H9 (cell line): ENCODE measurements around the gene DHRS2. TPM values are rescaled to one million over a fixed set of nuclear protein-coding genes. Genes with fewer than 3 reads are reported as not detected.

ENCODE experiments used
- DNase-seq: peaks from one replicate; pipeline ENCODE4 v3.0.0-alpha.2; 2017
- H2AFZ ChIP-seq: one replicate; pipeline ENCODE4 v1.6.1; 2013; ENCODE audit warnings: mild to moderate bottlenecking, low read length, control low read depth, moderate library complexity
- H2AK5ac ChIP-seq: 2 replicates; pipeline ENCODE4 v1.6.1; 2013; ENCODE audit warnings: low read length, control low read depth, mixed read lengths; ENCODE audit not compliant: insufficient read length
- H2BK120ac ChIP-seq: one replicate; pipeline ENCODE4 v1.6.1; 2013; ENCODE audit warnings: low read depth, mild to moderate bottlenecking, low read length, control low read depth, inconsistent platforms; ENCODE audit not compliant: poor library complexity, severe bottlenecking
- H2BK12ac ChIP-seq: 2 replicates; pipeline ENCODE4 v1.6.1; 2013; ENCODE audit warnings: low read length, control low read depth, mixed read lengths, low read depth; ENCODE audit not compliant: insufficient read length
- H2BK15ac ChIP-seq: 2 replicates; pipeline ENCODE4 v1.6.1; 2013; ENCODE audit warnings: low read depth, low read length, control low read depth
- H2BK20ac ChIP-seq: one replicate; pipeline ENCODE4 v1.6.1; 2013; ENCODE audit warnings: low read depth, mild to moderate bottlenecking, low read length, control low read depth, inconsistent platforms; ENCODE audit not compliant: poor library complexity, severe bottlenecking
- H2BK5ac ChIP-seq: 2 replicates; pipeline ENCODE4 v1.6.1; 2013; ENCODE audit warnings: low read length, control low read depth, mixed read lengths; ENCODE audit not compliant: insufficient read length
- H3K14ac ChIP-seq: 2 replicates; pipeline ENCODE4 v1.6.1; 2013; ENCODE audit warnings: low read length, control low read depth; ENCODE audit not compliant: insufficient read depth
- H3K18ac ChIP-seq: 2 replicates; pipeline ENCODE4 v1.6.1; 2013; ENCODE audit warnings: low read depth, mild to moderate bottlenecking, mixed read lengths, low read length, control low read depth; ENCODE audit not compliant: insufficient read length
- H3K23ac ChIP-seq: 2 replicates; pipeline ENCODE4 v1.6.1; 2013; ENCODE audit warnings: low read length, control low read depth, mixed read lengths, low read depth; ENCODE audit not compliant: insufficient read length
- H3K23me2 ChIP-seq: 2 replicates; pipeline ENCODE4 v1.6.1; 2013; ENCODE audit warnings: low read depth, mild to moderate bottlenecking, mixed read lengths, low read length, control low read depth; ENCODE audit not compliant: insufficient read length, poor library complexity, severe bottlenecking
- H3K27ac ChIP-seq: 2 replicates; pipeline ENCODE4 v1.5.1; 2013; ENCODE audit warnings: low read length, control low read depth, mixed read lengths, low read depth; ENCODE audit not compliant: insufficient read length
- H3K27me3 ChIP-seq: 2 replicates; pipeline ENCODE4 v1.6.1; 2013; ENCODE audit warnings: low read length, control low read depth, inconsistent platforms; ENCODE audit not compliant: insufficient read depth
- H3K4ac ChIP-seq: 2 replicates; pipeline ENCODE4 v1.6.1; 2013; ENCODE audit warnings: low read depth, mild to moderate bottlenecking, control low read depth, inconsistent platforms, low read length, moderate library complexity
- H3K4me1 ChIP-seq: 2 replicates; pipeline ENCODE4 v1.6.1; 2013; ENCODE audit warnings: low read length, control low read depth, inconsistent platforms; ENCODE audit not compliant: insufficient read depth
- H3K4me2 ChIP-seq: 2 replicates; pipeline ENCODE4 v1.6.1; 2013; ENCODE audit warnings: low read length, control low read depth, mixed read lengths; ENCODE audit not compliant: insufficient read length, insufficient read depth
- H3K56ac ChIP-seq: 2 replicates; pipeline ENCODE4 v1.6.1; 2013; ENCODE audit warnings: low read depth, mild to moderate bottlenecking, mixed read lengths, low read length, control low read depth; ENCODE audit not compliant: insufficient read length
- H3K79me1 ChIP-seq: 2 replicates; pipeline ENCODE4 v1.6.1; 2013; ENCODE audit warnings: low read depth, mild to moderate bottlenecking, moderate library complexity, low read length, control low read depth, inconsistent platforms; ENCODE audit not compliant: insufficient read depth, poor library complexity, severe bottlenecking
- H3K79me2 ChIP-seq: 2 replicates; pipeline ENCODE4 v1.6.1; 2013; ENCODE audit warnings: low read length, control low read depth, inconsistent platforms; ENCODE audit not compliant: insufficient read depth
- H3K9ac ChIP-seq: 2 replicates; pipeline ENCODE4 v1.6.1; 2013; ENCODE audit warnings: low read length, control low read depth, mixed read lengths; ENCODE audit not compliant: insufficient read length; ENCODE audit errors: extremely low read depth
- H3K9me3 ChIP-seq: one replicate; pipeline ENCODE4 v1.6.1; 2013; ENCODE audit warnings: low read depth, low read length, inconsistent platforms; ENCODE audit not compliant: control insufficient read depth
- H3T11ph ChIP-seq: one replicate; pipeline ENCODE4 v1.6.1; 2013; ENCODE audit warnings: mild to moderate bottlenecking, low read length, control low read depth, inconsistent platforms
- H4K20me1 ChIP-seq: one replicate; pipeline ENCODE4 v1.6.1; 2013; ENCODE audit not compliant: control insufficient read depth, insufficient read length, insufficient read depth
- H4K5ac ChIP-seq: 2 replicates; pipeline ENCODE4 v1.6.1; 2013; ENCODE audit warnings: low read depth, mild to moderate bottlenecking, mixed read lengths, low read length, control low read depth; ENCODE audit not compliant: insufficient read length
- H4K8ac ChIP-seq: replicated peaks from 2 replicates; pipeline ENCODE4 v1.6.1; 2013; ENCODE audit warnings: low read length, control low read depth, mixed read lengths, low read depth; ENCODE audit not compliant: insufficient read length
- H4K91ac ChIP-seq: 2 replicates; pipeline ENCODE4 v1.6.1; 2013; ENCODE audit warnings: low read depth, mild to moderate bottlenecking, moderate library complexity, mixed read lengths, low read length, control low read depth; ENCODE audit not compliant: insufficient read length
- H3K27ac Mint-ChIP-seq, 3 experiments: 2 replicates in 2 of 3; 3 replicates in 1 of 3; pipeline ENCODE4 v1.8.0; 2020 to 2021; ENCODE audit warnings: mixed read lengths in 3 of 3, mild to moderate bottlenecking in 1 of 3, moderate library complexity in 1 of 3
- H3K27me3 Mint-ChIP-seq: 2 replicates; pipeline ENCODE4 v1.8.0; 2021; ENCODE audit warnings: low read depth, mild to moderate bottlenecking, moderate library complexity, mixed read lengths
- H3K36me3 Mint-ChIP-seq, 3 experiments: 2 replicates in 2 of 3; 3 replicates in 1 of 3; pipeline ENCODE4 v1.8.0; 2020 to 2021; ENCODE audit warnings: low read depth in 3 of 3, mixed read lengths in 3 of 3; ENCODE audit not compliant: insufficient read depth in 1 of 3
- H3K4me1 Mint-ChIP-seq, 2 experiments: 2 replicates each; pipeline ENCODE4 v1.8.0; 2020; ENCODE audit warnings: mixed read lengths in 2 of 2
- H3K4me3 Mint-ChIP-seq, 2 experiments: 2 replicates in 1 of 2; 3 replicates in 1 of 2; pipeline ENCODE4 v1.8.0; 2020 to 2021; ENCODE audit warnings: mild to moderate bottlenecking in 2 of 2, mixed read lengths in 2 of 2, moderate library complexity in 1 of 2
- H3K9me3 Mint-ChIP-seq, 2 experiments: 2 replicates in 1 of 2; 3 replicates in 1 of 2; pipeline ENCODE4 v1.8.0; 2020; ENCODE audit warnings: mild to moderate bottlenecking in 2 of 2, mixed read lengths in 2 of 2, moderate library complexity in 1 of 2
- CTCF ChIP-seq: fragments of 200-600 bp; sonication (generic); conservative IDR thresholded peaks from 3 replicates; pipeline ENCODE4 v1.8.0; 2021; ENCODE audit warnings: antibody characterized with exemption, mild to moderate bottlenecking
- WGBS: extraction: QIAGEN DNeasy Blood & Tissue Kit; methylation state at CpG from one replicate; pipeline ENCODE4 v1.1.7; 2013; ENCODE audit warnings: missing lambda C conversion rate, low lambda C conversion rate, mixed read lengths; ENCODE audit not compliant: insufficient read length; ENCODE audit errors: extremely low coverage; 5-methylcytosine and 5-hydroxymethylcytosine counted together
- total RNA-seq: library from RNA; stranded (reverse); gene quantifications from 2 replicates; pipeline ENCODE4 v1.2.1, GENCODE V29; 2021

The DHRS2 gene
- total RNA-seq, 1 experiment from 2014 or later, result 0.66 TPM

- Histone ChIP-seq H3K23me2 (no peaks in the 10 kb centered on the region), H3K79me2 (no peaks in the 10 kb centered on the region), H3K79me1 (no peaks in the 10 kb centered on the region), H3K23ac (no peak overlapping the region), H4K5ac (no peak overlapping the region), H2BK15ac (no peak overlapping the region), H4K91ac (no peak overlapping the region), H4K20me1 (no peaks in the 10 kb centered on the region), H3K4me1 (no peaks in the 10 kb centered on the region), H3K27ac (no peak overlapping the region), H4K8ac (no peak overlapping the region), H2BK20ac (no peak overlapping the region), H3K4me2 (no peak overlapping the region), H3K18ac (no peak overlapping the region), H2AK5ac (no peak overlapping the region), H2BK12ac (no peak overlapping the region), H3T11ph (no peak overlapping the region), H3K27me3 (no peaks in the 10 kb centered on the region), H2BK5ac (no peak overlapping the region), H3K9ac (no peak overlapping the region), H3K14ac (no peak overlapping the region), H3K4ac (no peak overlapping the region), H3K56ac (no peak overlapping the region), H2AFZ (no peak overlapping the region), H3K9me3 (no peaks in the 10 kb centered on the region), H2BK120ac (no peak overlapping the region)
- H3K27ac Mint-ChIP-seq, result no peak overlapping the region
- TF ChIP-seq CTCF, result no peak
- WGBS, result no CpG with 5 or more reads among the region's 2 CpGs
- peaks cover 12% of the 10 kb centered on the region for H3K27me3 Mint-ChIP-seq
- H3K36me3 Mint-ChIP-seq, result no peaks in the 10 kb centered on the region
- H3K4me1 Mint-ChIP-seq, result no peaks in the 10 kb centered on the region
- no peak for DNase-seq
- H3K4me3 Mint-ChIP-seq, result no peak overlapping the region
- H3K9me3 Mint-ChIP-seq, result peaks cover 0 to 33% of the 10 kb centered on the region in 2 experiments; a peak in 2 of 5 replicates
Observed at GRCh38 chr14:23663127-23663526, 27.0 kb downstream of the DHRS2 start.
